ENCODE measurements around the gene CRAMP1.

Gene CRAMP1

DNA sequence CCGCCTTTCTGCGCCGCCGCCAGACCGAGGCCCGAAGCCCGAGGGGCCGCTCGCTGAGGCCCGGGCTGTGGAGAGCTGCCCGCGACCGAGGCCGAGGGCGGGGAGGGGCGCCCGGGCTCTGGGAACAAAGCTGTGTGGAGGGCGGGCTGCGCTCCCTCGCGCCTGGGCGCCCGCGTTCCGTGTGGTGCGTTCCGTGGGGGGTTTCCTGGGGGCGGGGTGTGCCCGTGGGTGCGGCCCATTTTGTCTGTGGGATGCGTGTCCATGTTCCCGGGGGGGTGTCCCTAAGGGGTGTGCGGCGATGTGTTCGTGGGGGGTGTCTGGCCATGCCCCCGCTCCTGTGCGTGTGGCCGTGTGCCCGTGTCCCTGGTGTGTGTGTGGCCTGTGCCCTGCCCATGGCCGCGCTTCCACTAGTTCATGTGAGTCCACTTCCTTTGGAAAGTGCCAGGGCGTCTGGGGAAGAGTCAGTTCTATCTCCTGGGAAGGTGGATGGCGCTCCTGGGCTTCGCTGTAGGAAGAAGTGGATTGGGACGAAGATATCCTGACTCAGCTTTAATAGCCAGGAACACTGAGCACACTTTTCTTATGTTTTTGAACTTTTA, 66.4 kb downstream of the CRAMP1 start (continued):
- TF ChIP-seq, protein P1, sequence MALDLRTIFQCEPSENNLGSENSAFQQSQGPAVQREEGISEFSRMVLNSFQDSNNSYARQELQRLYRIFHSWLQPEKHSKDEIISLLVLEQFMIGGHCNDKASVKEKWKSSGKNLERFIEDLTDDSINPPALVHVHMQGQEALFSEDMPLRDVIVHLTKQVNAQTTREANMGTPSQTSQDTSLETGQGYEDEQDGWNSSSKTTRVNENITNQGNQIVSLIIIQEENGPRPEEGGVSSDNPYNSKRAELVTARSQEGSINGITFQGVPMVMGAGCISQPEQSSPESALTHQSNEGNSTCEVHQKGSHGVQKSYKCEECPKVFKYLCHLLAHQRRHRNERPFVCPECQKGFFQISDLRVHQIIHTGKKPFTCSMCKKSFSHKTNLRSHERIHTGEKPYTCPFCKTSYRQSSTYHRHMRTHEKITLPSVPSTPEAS (tag by site-specific recombination; IDR thresholded peaks at IDR 0.05), result no peak
- no peak for TF ChIP-seq ZNF302 (tag by site-specific recombination; IDR thresholded peaks at IDR 0.05; ENCODE audit: low read depth)
- TF ChIP-seq ZNF558 (tag by site-specific recombination; IDR thresholded peaks at IDR 0.05), result no peak
- TF ChIP-seq, protein P2, sequence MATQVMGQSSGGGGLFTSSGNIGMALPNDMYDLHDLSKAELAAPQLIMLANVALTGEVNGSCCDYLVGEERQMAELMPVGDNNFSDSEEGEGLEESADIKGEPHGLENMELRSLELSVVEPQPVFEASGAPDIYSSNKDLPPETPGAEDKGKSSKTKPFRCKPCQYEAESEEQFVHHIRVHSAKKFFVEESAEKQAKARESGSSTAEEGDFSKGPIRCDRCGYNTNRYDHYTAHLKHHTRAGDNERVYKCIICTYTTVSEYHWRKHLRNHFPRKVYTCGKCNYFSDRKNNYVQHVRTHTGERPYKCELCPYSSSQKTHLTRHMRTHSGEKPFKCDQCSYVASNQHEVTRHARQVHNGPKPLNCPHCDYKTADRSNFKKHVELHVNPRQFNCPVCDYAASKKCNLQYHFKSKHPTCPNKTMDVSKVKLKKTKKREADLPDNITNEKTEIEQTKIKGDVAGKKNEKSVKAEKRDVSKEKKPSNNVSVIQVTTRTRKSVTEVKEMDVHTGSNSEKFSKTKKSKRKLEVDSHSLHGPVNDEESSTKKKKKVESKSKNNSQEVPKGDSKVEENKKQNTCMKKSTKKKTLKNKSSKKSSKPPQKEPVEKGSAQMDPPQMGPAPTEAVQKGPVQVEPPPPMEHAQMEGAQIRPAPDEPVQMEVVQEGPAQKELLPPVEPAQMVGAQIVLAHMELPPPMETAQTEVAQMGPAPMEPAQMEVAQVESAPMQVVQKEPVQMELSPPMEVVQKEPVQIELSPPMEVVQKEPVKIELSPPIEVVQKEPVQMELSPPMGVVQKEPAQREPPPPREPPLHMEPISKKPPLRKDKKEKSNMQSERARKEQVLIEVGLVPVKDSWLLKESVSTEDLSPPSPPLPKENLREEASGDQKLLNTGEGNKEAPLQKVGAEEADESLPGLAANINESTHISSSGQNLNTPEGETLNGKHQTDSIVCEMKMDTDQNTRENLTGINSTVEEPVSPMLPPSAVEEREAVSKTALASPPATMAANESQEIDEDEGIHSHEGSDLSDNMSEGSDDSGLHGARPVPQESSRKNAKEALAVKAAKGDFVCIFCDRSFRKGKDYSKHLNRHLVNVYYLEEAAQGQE (tag by site-specific recombination; IDR thresholded peaks at IDR 0.05), result no peak
- no peak for TF ChIP-seq ZNF416 (tag by site-specific recombination; IDR thresholded peaks at IDR 0.05)
- peak; percentile 64; the same call in 1 of the 2 replicates for TF ChIP-seq ZNF2 (tag by site-specific recombination; IDR thresholded peaks at IDR 0.05)
- TF ChIP-seq ZNF548 (tag by site-specific recombination; IDR thresholded peaks at IDR 0.05), result no peak
- TF ChIP-seq ZNF664 (tag by site-specific recombination; IDR thresholded peaks at IDR 0.05), result no peak
- TF ChIP-seq ZBTB48 (tag by site-specific recombination; IDR thresholded peaks at IDR 0.05), result no peak; the same call in 1 of the 2 replicates
- no peak for TF ChIP-seq ZNF23 (tag by site-specific recombination; IDR thresholded peaks at IDR 0.05; ENCODE audit: borderline replicate concordance)
- no peak for TF ChIP-seq ZSCAN23 (tag by site-specific recombination; IDR thresholded peaks at IDR 0.05)
- TF ChIP-seq HOXD13 (CRISPR knock-in tag; IDR thresholded peaks at IDR 0.05; ENCODE audit: borderline replicate concordance), result no peak
- TF ChIP-seq RBAK (tag by site-specific recombination; IDR thresholded peaks at IDR 0.05), result no peak
- TF ChIP-seq ZNF311 (tag by site-specific recombination; IDR thresholded peaks at IDR 0.05; ENCODE audit: borderline replicate concordance), result no peak
- TF ChIP-seq ZSCAN16 (tag by site-specific recombination; IDR thresholded peaks at IDR 0.05), result no peak
- no peak for TF ChIP-seq ZNF239 (tag by site-specific recombination; IDR thresholded peaks at IDR 0.05)
- TF ChIP-seq SALL2 (tag by site-specific recombination; IDR thresholded peaks at IDR 0.05; ENCODE audit: borderline replicate concordance), result no peak
- TF ChIP-seq, protein P3, sequence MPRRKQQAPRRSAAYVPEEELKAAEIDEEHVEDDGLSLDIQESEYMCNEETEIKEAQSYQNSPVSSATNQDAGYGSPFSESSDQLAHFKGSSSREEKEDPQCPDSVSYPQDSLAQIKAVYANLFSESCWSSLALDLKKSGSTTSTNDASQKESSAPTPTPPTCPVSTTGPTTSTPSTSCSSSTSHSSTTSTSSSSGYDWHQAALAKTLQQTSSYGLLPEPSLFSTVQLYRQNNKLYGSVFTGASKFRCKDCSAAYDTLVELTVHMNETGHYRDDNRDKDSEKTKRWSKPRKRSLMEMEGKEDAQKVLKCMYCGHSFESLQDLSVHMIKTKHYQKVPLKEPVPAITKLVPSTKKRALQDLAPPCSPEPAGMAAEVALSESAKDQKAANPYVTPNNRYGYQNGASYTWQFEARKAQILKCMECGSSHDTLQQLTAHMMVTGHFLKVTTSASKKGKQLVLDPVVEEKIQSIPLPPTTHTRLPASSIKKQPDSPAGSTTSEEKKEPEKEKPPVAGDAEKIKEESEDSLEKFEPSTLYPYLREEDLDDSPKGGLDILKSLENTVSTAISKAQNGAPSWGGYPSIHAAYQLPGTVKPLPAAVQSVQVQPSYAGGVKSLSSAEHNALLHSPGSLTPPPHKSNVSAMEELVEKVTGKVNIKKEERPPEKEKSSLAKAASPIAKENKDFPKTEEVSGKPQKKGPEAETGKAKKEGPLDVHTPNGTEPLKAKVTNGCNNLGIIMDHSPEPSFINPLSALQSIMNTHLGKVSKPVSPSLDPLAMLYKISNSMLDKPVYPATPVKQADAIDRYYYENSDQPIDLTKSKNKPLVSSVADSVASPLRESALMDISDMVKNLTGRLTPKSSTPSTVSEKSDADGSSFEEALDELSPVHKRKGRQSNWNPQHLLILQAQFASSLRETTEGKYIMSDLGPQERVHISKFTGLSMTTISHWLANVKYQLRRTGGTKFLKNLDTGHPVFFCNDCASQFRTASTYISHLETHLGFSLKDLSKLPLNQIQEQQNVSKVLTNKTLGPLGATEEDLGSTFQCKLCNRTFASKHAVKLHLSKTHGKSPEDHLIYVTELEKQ (tag by site-specific recombination; IDR thresholded peaks at IDR 0.05; ENCODE audit: borderline replicate concordance), result no peak
- TF ChIP-seq ZNF335 (tag by site-specific recombination; conservative IDR thresholded peaks at IDR 0.05), result peak; percentile 67
- TF ChIP-seq ZNF623 (tag by site-specific recombination; IDR thresholded peaks at IDR 0.05), result no peak; the same call in 1 of the 2 replicates
- TF ChIP-seq, protein P4, sequence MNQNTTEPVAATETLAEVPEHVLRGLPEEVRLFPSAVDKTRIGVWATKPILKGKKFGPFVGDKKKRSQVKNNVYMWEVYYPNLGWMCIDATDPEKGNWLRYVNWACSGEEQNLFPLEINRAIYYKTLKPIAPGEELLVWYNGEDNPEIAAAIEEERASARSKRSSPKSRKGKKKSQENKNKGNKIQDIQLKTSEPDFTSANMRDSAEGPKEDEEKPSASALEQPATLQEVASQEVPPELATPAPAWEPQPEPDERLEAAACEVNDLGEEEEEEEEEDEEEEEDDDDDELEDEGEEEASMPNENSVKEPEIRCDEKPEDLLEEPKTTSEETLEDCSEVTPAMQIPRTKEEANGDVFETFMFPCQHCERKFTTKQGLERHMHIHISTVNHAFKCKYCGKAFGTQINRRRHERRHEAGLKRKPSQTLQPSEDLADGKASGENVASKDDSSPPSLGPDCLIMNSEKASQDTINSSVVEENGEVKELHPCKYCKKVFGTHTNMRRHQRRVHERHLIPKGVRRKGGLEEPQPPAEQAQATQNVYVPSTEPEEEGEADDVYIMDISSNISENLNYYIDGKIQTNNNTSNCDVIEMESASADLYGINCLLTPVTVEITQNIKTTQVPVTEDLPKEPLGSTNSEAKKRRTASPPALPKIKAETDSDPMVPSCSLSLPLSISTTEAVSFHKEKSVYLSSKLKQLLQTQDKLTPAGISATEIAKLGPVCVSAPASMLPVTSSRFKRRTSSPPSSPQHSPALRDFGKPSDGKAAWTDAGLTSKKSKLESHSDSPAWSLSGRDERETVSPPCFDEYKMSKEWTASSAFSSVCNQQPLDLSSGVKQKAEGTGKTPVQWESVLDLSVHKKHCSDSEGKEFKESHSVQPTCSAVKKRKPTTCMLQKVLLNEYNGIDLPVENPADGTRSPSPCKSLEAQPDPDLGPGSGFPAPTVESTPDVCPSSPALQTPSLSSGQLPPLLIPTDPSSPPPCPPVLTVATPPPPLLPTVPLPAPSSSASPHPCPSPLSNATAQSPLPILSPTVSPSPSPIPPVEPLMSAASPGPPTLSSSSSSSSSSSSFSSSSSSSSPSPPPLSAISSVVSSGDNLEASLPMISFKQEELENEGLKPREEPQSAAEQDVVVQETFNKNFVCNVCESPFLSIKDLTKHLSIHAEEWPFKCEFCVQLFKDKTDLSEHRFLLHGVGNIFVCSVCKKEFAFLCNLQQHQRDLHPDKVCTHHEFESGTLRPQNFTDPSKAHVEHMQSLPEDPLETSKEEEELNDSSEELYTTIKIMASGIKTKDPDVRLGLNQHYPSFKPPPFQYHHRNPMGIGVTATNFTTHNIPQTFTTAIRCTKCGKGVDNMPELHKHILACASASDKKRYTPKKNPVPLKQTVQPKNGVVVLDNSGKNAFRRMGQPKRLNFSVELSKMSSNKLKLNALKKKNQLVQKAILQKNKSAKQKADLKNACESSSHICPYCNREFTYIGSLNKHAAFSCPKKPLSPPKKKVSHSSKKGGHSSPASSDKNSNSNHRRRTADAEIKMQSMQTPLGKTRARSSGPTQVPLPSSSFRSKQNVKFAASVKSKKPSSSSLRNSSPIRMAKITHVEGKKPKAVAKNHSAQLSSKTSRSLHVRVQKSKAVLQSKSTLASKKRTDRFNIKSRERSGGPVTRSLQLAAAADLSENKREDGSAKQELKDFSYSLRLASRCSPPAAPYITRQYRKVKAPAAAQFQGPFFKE (tag by site-specific recombination; IDR thresholded peaks at IDR 0.05; ENCODE audit: borderline replicate concordance), result no peak
- TF ChIP-seq ZNF341 (tag by site-specific recombination; IDR thresholded peaks at IDR 0.05; ENCODE audit: low read depth), result no peak
- TF ChIP-seq FEZF1 (tag by site-specific recombination; IDR thresholded peaks at IDR 0.05), result no peak
- no peak for TF ChIP-seq ZNF660 (tag by site-specific recombination; IDR thresholded peaks at IDR 0.05)
- no peak for TF ChIP-seq ZNF585B (tag by site-specific recombination; IDR thresholded peaks at IDR 0.05)
- no peak for TF ChIP-seq ZNF426 (tag by site-specific recombination; IDR thresholded peaks at IDR 0.05)
- peak; percentile 42 for TF ChIP-seq KLF16 (tag by site-specific recombination; IDR thresholded peaks at IDR 0.05)
- no peak for TF ChIP-seq MEIS1 (CRISPR knock-in tag; IDR thresholded peaks at IDR 0.05; ENCODE audit: borderline replicate concordance)
